HG03159 (cell line): ENCODE measurements around the gene RAB33B.
"Not testable (repeated sequence)": the region's sequence is repeated elsewhere in the genome, so short reads cannot be mapped to it uniquely, and the experiment has no call there.

ENCODE experiments used
- ATAC-seq: cut with Tn5 transposase; IDR thresholded peaks from one replicate; pipeline ENCODE4 v1.9.1; 2021; ENCODE audit warnings: mild to moderate bottlenecking, moderate library complexity; ENCODE audit not compliant: unreplicated experiment

RAB33B gene

DNA sequence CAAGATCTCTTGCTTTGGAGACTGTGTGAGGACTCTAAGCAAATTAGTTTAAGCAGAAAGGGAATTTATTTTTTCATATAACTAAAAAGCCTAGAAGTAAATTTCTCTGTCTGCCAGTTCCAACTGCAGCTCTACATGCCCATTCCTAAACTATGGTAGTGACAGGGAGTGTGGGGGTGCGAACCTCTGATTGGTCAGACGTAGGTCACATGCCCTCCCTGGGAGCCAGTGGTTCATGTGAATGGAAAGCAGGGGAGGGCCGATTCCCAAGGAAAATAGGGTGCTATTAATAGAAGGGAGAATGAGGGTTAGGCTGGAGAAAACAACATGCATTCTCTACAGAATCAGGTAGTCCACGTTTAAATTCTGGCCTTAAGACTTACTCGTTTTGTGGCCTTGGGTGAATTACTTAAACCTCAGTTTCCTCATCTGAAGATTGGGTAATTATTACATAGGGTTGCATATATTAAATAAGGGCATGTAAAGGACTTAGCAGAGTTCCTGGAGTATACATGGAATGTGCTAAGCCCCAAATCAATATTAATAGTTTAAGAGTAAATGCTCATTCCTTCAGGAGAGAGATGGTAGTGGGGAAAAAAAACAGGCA is 7.2 kb downstream of the RAB33B start:
- no peak for ATAC-seq

DNA sequence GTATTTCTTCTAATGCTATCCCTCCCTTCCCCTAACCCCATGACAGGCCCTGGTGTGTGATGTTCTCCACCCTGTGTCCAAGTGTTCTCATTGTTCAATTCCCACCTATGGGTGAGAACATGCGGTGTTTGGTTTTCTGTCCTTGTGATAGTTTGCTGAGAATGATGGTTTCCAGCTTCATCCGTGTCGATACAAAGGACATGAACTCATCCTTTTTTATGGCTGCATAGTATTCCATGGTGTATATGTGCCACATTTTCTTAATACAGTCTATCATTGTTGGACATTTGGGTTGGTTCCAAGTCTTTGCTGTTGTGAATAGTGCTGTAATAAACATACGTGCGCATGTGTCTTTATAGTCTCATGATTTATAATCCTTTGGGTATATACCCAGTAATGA is 10.6 kb downstream of the RAB33B start:
- not testable (repeated sequence) for ATAC-seq

DNA sequence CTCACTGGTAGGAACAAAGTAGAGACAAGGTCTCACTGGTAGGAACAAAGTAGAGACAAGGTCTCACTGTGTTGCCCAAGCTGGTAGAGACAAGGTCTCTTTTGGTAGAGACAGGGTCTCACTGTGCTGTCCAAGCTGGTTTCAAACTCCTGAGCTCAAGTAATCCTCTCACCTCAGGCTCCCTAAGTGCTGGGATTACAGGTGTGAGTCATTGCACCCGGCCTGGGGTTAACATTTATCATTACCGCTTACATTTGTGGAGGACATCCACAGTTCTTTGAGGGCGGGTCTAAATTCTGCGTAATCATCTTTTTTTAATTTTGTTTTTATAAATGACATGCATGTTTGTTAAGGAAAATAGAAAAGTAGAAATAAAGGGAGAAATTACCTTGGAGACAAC is 12.0 kb downstream of the RAB33B start:
- no peak for ATAC-seq

- ATAC-seq, result not testable (repeated sequence)
Measured at GRCh38 chr4:139468756-139469155, 14.8 kb downstream of the RAB33B start.

- no peak for ATAC-seq
Measured at GRCh38 chr4:139469216-139469615, 15.3 kb downstream of the RAB33B start.

DNA sequence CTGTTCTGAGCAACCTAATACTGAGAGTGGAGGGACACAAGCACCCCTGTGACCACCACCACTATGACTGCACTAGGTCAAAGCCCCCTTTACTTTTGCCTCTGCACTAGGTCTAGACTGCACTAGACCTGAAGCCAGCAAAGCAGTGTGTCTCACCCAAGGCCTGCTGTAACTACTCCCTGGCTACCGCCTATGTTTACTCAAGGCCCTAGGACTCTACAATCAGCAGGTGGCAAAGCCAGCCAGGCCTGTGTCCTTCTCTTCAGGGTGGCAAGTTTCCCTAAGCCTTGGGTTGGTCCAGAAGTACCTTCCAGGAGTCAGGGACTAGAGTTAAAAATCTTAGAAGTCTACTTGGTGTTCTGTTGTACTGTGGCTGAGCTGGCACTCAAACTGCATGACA is 15.9 kb downstream of the RAB33B start:
- ATAC-seq, result no peak

GRCh38 chr4:139470295-139470694 is 16.4 kb downstream of the RAB33B start:
- no peak for ATAC-seq

- ATAC-seq, result no peak
Measured at GRCh38 chr4:139470997-139471665, 17.2 kb downstream of the RAB33B start.

DNA sequence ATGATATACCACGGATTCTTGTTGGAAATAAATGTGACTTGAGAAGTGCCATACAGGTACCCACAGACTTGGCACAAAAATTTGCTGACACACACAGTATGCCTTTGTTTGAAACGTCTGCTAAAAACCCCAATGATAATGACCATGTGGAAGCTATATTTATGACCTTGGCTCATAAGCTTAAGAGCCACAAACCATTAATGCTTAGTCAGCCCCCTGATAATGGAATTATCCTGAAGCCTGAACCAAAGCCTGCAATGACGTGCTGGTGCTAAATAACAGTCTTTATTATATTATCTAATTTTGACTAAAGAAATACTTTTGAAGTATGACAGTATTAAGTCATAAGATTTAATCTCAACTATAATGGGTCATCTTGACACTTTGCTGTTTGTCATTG is 18.9 kb downstream of the RAB33B start:
- no peak for ATAC-seq

DNA sequence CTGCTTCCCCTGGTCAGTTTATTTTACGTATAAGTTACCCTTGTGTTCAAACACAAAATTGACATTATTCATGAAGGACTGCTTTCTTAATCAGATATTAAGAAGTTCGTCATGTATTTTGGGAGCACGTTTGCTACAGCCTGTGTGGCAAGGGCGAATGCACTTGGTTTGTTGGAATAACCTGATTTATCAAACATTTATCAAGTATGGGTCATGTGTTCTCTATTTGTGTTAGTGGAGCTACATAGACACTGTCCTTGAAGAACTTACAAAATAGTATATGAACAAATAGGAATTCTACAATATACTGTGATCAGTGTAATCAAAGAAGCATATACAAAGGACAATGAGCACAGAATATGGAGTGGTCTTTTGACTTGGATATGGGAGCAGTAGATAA is 22.4 kb downstream of the RAB33B start:
- no peak for ATAC-seq

DNA sequence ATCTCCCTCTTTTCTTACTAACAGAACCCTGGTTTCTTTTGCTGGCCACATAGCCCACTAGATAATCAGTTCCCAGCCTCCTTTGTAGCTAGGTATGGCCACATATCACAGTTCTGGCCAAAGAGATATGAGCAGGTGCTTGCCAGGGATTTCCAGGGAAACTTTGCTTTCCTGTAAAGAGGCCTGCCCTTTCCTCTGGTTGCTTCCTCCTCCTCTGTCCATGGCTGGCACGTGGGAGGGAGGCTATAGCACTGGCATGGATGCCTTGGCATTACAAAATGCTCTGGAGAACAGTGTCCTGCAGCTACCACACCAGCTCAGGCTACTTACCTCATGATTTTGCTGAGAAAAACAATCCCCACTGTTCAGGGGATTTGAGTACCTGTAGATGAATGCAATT is 27.5 kb downstream of the RAB33B start:
- ATAC-seq, result no peak

DNA sequence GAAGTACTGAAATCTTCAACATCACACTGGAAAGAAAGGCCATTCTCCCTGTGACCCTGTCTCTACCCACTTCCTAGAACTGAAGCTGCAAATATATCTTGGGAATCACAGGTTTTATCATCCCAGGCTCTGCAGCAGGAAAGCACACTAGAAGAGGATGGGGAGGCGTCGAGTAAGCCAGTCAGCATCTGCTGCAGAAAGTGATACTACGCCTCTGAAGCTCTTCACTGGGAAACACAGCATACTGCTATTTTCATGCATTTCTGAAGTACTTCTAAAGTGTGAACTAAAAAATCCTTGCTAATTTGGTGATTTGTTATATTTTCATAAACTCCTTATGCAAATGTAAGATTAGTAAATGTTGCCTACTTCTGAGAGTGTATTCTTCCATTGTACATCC is 29.1 kb downstream of the RAB33B start:
- ATAC-seq, result no peak

DNA sequence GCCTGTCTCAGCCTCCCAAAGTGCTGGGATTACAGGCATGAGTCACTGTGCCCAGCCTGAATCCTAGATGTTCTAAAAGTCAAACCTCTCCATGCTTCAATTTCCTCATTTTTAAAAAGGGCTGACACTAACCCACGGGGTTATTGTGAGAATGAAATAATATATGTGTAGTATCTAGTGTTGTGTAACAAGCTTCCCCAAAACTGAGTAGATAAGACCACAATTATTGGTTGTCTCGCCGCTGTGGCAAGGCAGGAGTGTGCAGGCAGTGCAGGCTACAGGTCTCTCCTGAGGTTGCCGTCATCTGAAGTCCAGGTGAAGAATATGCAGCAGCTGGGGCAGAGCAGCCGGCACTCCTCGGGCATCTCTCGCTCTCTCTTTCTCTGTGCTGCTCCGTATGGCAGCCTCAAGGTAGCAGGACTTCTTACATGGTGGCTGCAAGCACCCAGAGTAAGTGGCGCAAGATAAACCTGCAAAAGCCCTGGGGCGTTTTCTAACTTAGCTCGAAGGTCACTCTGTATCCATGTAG is 30.9 kb downstream of the RAB33B start:
- ATAC-seq, result no peak

GRCh38 chr4:139488442-139488841 is 34.5 kb downstream of the RAB33B start:
- ATAC-seq, result no peak

DNA sequence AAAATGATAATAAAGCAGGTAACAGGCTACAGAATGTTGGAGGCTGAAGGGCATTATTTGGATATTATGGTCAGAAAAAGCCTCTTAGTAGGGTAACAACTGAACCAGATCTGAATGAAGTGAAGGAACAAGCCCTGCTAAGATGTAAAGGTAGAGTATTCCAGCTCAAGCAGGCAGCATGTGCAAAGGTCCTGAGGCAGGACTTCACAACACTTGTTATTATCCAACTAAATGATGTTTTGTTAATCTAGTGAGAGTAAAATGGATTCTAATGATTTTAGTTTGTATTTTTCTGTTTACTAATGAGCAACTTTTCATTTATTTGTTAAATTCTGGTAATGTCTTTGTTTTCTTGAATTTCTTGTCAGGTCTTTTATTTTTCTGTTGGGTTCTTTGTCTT is 35.7 kb downstream of the RAB33B start:
- ATAC-seq, result no peak

GRCh38 chr4:139492429-139492828 is 38.5 kb downstream of the RAB33B start:
- no peak for ATAC-seq

DNA sequence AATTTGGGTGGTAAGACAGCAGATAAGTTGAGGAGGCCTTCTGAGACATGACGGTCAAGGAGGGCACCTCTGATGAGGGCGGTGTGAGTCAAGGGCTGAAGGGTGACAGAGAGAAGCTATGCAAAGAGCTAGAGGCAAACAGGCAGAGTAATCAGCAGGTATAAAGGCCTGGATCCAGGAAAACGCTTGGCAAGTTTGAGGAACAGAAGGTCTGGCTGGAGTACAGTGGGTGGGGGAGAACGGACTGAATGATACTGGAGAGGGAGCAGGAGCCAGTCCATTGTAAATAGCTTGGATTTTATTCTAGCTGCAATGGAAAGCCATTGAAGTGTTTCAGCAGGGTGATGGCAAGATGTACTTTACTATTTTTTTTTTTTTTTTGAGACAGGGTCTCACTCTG is 39.3 kb downstream of the RAB33B start:
- no peak for ATAC-seq

DNA sequence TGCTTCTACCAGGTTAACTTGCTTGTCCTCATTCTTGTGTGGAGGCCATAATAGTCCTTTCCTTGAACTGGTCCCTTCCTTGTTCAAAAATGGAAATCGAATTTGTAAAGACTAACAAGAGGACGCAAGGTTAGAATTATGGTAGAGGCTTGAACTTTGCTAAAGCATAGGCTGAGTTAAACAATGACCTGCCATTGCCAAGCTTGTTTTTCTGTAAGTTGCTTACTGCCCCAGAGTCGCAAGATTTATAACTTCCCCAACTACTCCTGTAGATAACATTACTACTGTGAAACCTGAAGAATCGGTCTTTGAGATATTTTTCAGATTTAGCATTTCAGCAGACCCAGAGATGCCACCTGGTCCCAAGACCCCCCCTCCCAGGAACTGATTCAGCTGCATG is 45.3 kb downstream of the RAB33B start:
- no peak for ATAC-seq

GRCh38 chr4:139501117-139501516 is 47.2 kb downstream of the RAB33B start:
- no peak for ATAC-seq

DNA sequence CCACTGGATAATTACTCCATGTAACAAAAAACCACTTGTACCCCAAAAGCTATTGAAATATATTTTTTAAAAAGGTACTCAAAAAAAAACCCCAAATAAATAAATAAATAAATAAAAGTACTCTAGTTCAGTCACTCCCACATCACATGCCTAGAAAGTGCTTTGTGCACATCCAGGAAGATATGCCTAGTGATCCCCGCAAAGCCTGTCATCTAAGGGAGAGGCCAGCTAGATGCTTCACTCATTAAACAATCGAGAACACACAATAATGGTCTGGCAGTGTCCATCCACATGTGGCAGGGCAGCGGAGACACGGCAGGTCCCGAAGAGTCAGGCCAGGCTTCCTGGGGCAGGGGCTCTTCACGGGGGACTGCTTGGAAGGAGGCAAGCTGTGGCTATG is 47.6 kb downstream of the RAB33B start:
- ATAC-seq, result no peak

GRCh38 chr4:139501927-139502899 is 48.3 kb downstream of the RAB33B start:
- no peak for ATAC-seq
